ENCODE data around the gene NAA20. TPM values are rescaled to one million over a fixed set of nuclear protein-coding genes. Genes with fewer than 3 reads are reported as not detected.

Gene NAA20
- total and polyA plus RNA-seq, 2 donors (not counting 1 experiment from before 2014, with no cell fraction given): 20.3 to 27.1 TPM

GRCh38 chr20:19974630-19975435 is 42.3 kb upstream of the NAA20 start:
- no peak overlapping the region for H2AFZ ChIP-seq (ENCODE audit: insufficient read depth, low read depth, low read length, poor library complexity, severe bottlenecking)
- POLR2A ChIA-PET: no interaction called here
- H3K79me2 ChIP-seq (ENCODE audit: control insufficient read depth, insufficient read depth, low read length): no peaks in the 10 kb centered on the region
- no peaks in the 10 kb centered on the region for H3K9me3 ChIP-seq (ENCODE audit: control extremely low read depth in 1 of 3, control insufficient read depth in 2 of 3, insufficient read depth in 1 of 3, low read length in 2 of 3)
- Mint-ChIP-seq H3K4me3 (no peak overlapping the region), H3K4me1 (peaks cover 3% of the 10 kb centered on the region), H3K9me3 (ENCODE audit: insufficient read depth) (no peaks in the 10 kb centered on the region), H3K27ac (no peak overlapping the region), H3K27me3 (peaks cover 4% of the 10 kb centered on the region)
- 94% methylated on average over 33 of the region's 44 CpGs for WGBS (ENCODE audit: insufficient coverage)
- H4K20me1 ChIP-seq (ENCODE audit: control insufficient read depth, insufficient read depth, low read length, poor library complexity, severe bottlenecking): no peaks in the 10 kb centered on the region
- DNase-seq: no peak
- H3K4me1 ChIP-seq (ENCODE audit: control insufficient read depth in 2 of 2, insufficient read depth in 2 of 2, low read length in 2 of 2): no peaks in the 10 kb centered on the region
- no peak overlapping the region for H3K4me2 ChIP-seq (replicated peaks; ENCODE audit: low read depth, low read length, poor library complexity, severe bottlenecking)
- H3K36me3 ChIP-seq (replicated peaks in 1 of 2; ENCODE audit: control extremely low read depth in 1 of 2, control insufficient read depth in 1 of 2, extremely low read depth in 1 of 2, insufficient read depth in 2 of 2, low read length in 1 of 2): no peaks in the 10 kb centered on the region
- no peaks in the 10 kb centered on the region for H3K27me3 ChIP-seq (replicated peaks in 1 of 4; ENCODE audit: control extremely low read depth in 1 of 4, control insufficient read depth in 3 of 4, insufficient read depth in 4 of 4, low read length in 3 of 4)
- TF ChIP-seq EZH2 (IDR thresholded peaks at IDR 0.05; ENCODE audit: borderline replicate concordance, insufficient read depth, low read depth, low read length, poor library complexity, severe bottlenecking) (no peak), CTCF (IDR thresholded peaks at IDR 0.05) (no peak)
- H3K9ac ChIP-seq (ENCODE audit: low read length): no peak overlapping the region
- H3K27ac ChIP-seq (ENCODE audit: low read length in 2 of 2): no peak overlapping the region
- no peak for ATAC-seq (ENCODE audit: low read depth)
- intact Hi-C loops (cut with micrococcal nuclease): no loop called here
- CTCF ChIA-PET: no interaction called here
- H3K4me3 ChIP-seq (ENCODE audit: control extremely low read depth in 1 of 5, extremely low read depth in 1 of 5, insufficient read depth in 1 of 5, low read depth in 2 of 5, low read length in 4 of 5): no peak overlapping the region

- Histone ChIP-seq H3K4me1 (ENCODE audit: control insufficient read depth in 2 of 2, insufficient read depth in 2 of 2, low read length in 2 of 2) (no peaks in the 10 kb centered on the region), H3K27me3 (replicated peaks in 1 of 4; ENCODE audit: control extremely low read depth in 1 of 4, control insufficient read depth in 3 of 4, insufficient read depth in 4 of 4, low read length in 3 of 4) (no peaks in the 10 kb centered on the region), H3K27ac (ENCODE audit: low read length in 2 of 2) (no peak overlapping the region), H3K4me3 (ENCODE audit: control extremely low read depth in 1 of 5, extremely low read depth in 1 of 5, insufficient read depth in 1 of 5, low read depth in 2 of 5, low read length in 4 of 5) (no peak overlapping the region), H3K36me3 (replicated peaks in 1 of 2; ENCODE audit: control extremely low read depth in 1 of 2, control insufficient read depth in 1 of 2, extremely low read depth in 1 of 2, insufficient read depth in 2 of 2, low read length in 1 of 2) (no peaks in the 10 kb centered on the region), H3K9ac (ENCODE audit: low read length) (no peak overlapping the region), H3K9me3 (ENCODE audit: control extremely low read depth in 1 of 3, control insufficient read depth in 2 of 3, insufficient read depth in 1 of 3, low read length in 2 of 3) (no peaks in the 10 kb centered on the region), H3K79me2 (ENCODE audit: control insufficient read depth, insufficient read depth, low read length) (no peaks in the 10 kb centered on the region), H3K4me2 (replicated peaks; ENCODE audit: low read depth, low read length, poor library complexity, severe bottlenecking) (no peak overlapping the region), H2AFZ (ENCODE audit: insufficient read depth, low read depth, low read length, poor library complexity, severe bottlenecking) (no peak overlapping the region), H4K20me1 (ENCODE audit: control insufficient read depth, insufficient read depth, low read length, poor library complexity, severe bottlenecking) (no peaks in the 10 kb centered on the region)
- peaks cover 4% of the 10 kb centered on the region for H3K27me3 Mint-ChIP-seq
- ATAC-seq (ENCODE audit: low read depth) (no peak), DNase-seq (no peak)
- TF ChIP-seq EZH2 (IDR thresholded peaks at IDR 0.05; ENCODE audit: borderline replicate concordance, insufficient read depth, low read depth, low read length, poor library complexity, severe bottlenecking): no peak
- no peak for TF ChIP-seq CTCF (IDR thresholded peaks at IDR 0.05)
- H3K4me1 Mint-ChIP-seq: peaks cover 3% of the 10 kb centered on the region
- intact Hi-C loops (cut with micrococcal nuclease): no loop called here
- CTCF ChIA-PET: no interaction called here
- no peak overlapping the region for H3K27ac Mint-ChIP-seq
- 94% methylated on average over 15 of the region's 18 CpGs for WGBS (ENCODE audit: insufficient coverage)
- H3K9me3 Mint-ChIP-seq (ENCODE audit: insufficient read depth): no peaks in the 10 kb centered on the region
- H3K4me3 Mint-ChIP-seq: no peak overlapping the region
- POLR2A ChIA-PET: no interaction called here
Measured at GRCh38 chr20:19975436-19975799, 41.7 kb upstream of the NAA20 start.
